Renal pelvis (tissue), 12 donors: ENCODE data around the gene OR7A5. TPM values are rescaled to one million over a fixed set of nuclear protein-coding genes. Genes with fewer than 3 reads are reported as not detected.
A peak's percentile ranks its signal among the peaks of the same experiment; 100 is the strongest.
"Not testable (repeated sequence)": the region's sequence is repeated elsewhere in the genome, so short reads cannot be mapped to it uniquely, and the experiment has no call there.

Experiments used
- DNase-seq: peaks from one replicate; pipeline ENCODE4 v3.0.0-alpha.2; 2013
- long read RNA-seq, 16 experiments: transcript quantifications; one replicate each; lab custom pipeline, GENCODE V29; 2026
- polyA plus RNA-seq, 3 donors: library from polyadenylated mRNA; unstranded; fragments of 120-200 nt; gene quantifications; one replicate each; pipeline ENCODE4 v1.2.1, GENCODE V29; 2013; ENCODE audit not compliant: insufficient read length in 3 of 3

The OR7A5 gene
- not detected for polyA plus RNA-seq
- long read RNA-seq, donor 1, result 0 reads
- long read RNA-seq, donor 2, result 0 reads
- long read RNA-seq, donor 3, result 0 reads
- long read RNA-seq, donor 4, result 0 reads
- long read RNA-seq, donor 5, result 0 reads
- long read RNA-seq, donor 6, result 0 reads
- long read RNA-seq, donor 7, result 0 reads
- long read RNA-seq, donor 8, result 0 reads
- long read RNA-seq, donor 9, result 0 reads
- long read RNA-seq, donor 10, result 0 reads
- long read RNA-seq, donor 11, result 0 reads
- long read RNA-seq, donor 12, result 0 reads
- long read RNA-seq, donor 13, result 0 reads
- long read RNA-seq, donor 14, result 0 reads
- long read RNA-seq, donor 15, result 0 reads
- long read RNA-seq, donor 16, result 0 reads

DNA sequence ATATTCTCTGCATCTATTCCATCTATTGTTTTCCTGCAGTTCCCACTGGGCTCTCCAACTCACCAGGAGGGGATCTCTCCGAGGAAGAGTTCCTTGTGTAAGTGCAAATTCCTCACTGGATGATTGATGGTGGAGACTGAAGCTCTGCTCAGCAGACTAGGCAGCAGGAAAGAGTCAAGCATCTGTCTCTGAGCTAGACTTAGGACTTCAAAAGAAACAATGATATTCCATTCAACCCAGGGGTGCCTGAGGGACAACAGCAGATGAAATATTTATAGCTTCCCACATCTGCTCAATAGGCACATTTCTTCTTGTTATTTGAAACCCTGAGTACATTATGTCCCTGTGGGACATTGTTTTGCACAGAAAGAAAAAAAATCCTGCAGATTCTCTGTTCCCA is at the start of gene OR7A5, which contains the start of gene OR7C1:
Gene OR7A5, minus strand, starts transcription at position 175 of the 400 bp plus-strand sequence. CDS start 6,944 bp downstream, outside the sequence.
Gene OR7C1, minus strand, starts transcription at position 175 of the 400 bp plus-strand sequence. CDS start 35,049 bp downstream, outside the sequence.
- DNase-seq, result peak; percentile 55

DNA sequence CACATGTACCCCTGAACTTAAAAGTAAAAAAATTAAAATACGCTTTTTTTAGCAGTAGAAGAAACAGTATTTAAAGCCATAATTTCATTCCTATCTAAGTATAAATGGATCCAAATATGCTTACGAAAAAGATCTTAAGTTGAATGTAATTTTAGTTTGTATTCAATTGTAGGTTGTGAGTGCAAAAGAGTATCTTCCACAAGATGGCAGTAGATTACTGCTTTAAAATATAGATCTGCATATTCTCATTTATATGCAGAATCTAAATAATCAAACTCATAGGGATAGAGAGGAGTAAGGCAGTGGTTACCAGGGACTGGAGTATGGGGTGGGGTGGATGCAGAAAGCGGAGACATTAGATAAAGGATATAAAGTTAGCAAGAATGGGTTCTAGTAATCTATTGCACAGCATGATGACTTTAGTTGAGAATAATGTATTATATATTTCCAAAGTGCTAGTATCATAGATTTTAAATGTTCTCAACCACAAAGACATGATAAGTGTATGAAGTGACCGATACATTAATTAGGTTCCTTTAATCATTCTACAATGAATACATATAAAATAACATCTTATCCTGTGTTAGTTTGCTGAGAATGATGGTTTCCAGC is 36.7 kb upstream of the OR7A5 start:
- DNase-seq, result no peak

DNA sequence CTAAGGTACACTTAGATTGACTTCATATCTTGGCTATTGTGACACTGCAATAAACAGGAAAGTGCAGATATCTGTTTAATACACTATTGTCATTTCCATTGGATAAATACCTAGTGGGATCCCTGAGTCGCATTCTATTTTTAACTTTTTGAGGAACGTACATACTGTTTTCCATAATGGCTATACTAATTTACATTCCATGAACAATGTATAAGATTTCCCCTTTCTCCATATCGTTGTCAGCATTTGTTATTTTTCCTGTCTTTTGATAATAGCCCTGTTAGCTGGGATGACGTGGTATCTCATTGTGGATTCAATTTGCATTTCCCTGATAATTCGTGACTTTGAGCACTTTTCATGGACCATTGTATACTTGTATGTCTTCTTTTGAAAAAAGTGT is 33.5 kb upstream of the OR7A5 start:
- no peak for DNase-seq

DNA sequence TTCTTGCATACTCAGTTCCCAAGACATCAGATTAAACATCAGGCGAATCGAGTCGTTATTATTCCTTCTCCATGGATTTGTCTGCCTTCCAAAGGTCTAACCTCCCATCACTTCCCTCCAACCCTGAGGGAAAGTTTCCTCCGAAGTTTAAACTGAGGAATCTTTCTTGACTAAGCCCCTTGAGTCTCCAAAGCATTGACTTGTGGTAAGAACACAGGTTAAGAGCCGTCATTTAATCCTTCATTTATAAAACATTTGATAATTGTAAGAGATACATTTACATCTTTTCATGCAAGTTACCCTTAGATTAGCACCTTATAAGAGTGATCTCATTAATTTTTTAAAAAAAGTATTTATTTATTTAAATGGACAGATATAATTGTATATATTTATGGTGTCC is 13.8 kb upstream of the OR7A5 start, which contains the start of gene OR7A10:
Gene OR7A10, minus strand, starts transcription at position 101 of the 400 bp plus-strand sequence. CDS start 7,045 bp downstream, outside the sequence.
- no peak for DNase-seq

DNA sequence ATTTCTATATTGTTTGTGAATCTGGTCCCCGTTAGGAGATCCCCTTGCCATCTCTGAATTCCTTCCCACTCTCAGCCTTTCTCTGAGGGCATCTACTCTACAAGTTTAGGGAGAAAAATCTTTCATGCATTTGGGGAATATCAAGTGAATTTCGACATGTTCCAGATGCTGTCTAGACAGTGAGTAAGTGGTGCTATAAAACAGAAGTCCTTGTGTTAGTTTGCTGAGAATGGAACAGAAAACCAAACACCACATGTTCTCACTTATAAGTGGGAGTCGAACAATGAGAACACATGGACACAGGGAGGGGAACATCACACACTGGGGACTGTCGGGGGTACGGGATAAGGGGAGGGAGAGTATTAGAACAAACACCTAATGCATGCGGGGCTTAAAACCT is 8.6 kb upstream of the OR7A5 start:
- DNase-seq, result peak; percentile 45

DNA sequence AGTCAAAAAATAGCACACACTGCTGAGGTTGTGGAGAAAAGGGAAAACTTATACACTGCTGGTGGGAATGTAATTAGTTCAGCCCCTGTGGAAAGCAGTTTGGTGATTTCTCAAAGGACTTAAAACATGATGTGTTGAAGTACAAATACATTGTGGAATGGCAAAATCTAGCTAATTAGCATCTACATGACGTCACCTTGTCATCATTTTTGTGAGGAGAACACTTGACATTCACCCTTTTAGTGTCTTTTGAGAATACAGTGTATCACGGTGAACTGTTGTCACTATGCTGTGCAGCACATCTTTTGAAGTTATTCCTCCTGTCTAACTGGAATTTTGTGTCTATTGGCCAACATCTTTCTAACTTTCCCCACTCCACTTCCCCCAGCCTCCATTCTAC is 8.2 kb upstream of the OR7A5 start:
- DNase-seq, result no peak

DNA sequence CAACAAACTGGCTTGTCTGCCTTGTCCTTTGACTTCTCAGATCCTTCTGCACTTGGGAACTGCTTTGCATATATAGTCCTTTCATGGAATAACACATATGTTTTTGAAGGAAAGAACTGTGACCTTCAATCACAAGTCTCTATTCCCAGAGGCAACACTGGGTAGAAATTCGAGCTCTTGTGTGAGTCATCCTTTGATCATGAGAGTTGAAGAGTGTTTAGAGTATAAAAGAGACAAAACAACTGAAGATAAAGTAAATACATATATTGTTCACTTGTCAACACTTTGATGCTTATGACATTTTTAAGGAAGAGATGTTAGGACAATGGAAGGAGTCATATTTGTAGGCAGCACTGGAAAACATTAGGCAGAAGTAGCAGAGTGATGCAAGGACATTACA is 5.2 kb upstream of the OR7A5 start:
- no peak for DNase-seq

DNA sequence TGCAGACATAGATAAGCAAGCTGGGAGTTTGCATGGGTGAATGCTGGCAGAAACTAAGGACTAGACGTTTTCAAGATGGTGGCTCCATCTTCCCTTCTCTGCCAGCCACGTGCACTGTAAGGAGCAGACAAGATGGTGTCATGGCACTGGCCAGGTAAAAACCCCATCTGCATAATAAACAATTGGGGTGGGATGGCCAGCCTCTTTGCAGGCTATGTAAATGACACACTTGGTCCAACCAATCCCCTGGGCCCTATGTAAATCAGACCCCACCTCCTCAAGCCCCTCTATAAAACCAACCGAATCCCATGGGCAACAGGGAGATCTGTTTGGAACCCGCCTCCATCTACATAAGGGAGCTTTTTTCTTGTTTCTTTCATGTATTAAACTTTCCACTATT is 2.4 kb upstream of the OR7A5 start:
- DNase-seq, result no peak

DNA sequence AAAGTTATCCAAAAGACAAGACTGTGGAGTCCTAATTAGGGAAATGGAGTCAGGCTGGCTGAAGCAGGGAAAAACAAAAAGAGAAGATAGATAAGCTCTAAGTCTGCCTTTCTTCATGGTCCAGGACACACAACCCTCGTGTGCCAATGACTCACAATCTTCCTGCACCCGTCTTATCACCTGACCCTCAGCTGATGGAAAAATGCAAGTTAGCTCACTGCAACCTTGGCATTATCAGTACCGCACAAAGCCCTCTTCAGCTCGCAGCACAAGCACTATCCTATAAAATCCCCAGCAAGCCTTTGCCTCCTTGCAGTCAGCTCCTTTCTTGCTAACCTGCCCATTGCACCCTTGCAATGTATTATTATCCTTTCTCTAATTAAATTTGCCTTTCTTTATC is 4.3 kb downstream of the OR7A5 start:
- DNase-seq, result no peak

DNA sequence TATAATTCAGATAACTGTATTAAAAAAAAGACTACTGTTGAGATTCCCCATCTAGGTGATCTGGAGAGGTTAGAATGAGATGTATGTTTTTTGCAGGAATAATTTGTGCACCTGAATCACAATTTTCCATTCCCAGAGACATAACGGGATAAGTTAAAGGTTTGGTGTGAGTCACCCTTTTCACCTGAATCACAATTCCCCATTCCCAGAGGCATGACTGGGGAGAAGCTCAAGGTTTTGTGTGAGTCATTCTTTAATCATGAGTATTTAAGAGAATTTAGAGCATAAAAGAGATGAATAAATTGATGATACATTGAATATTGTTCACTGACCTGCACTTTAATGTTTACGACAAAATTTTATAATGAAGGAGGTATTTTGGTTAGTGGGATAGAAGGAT is 9.0 kb downstream of the OR7A5 start:
- DNase-seq, result no peak

DNA sequence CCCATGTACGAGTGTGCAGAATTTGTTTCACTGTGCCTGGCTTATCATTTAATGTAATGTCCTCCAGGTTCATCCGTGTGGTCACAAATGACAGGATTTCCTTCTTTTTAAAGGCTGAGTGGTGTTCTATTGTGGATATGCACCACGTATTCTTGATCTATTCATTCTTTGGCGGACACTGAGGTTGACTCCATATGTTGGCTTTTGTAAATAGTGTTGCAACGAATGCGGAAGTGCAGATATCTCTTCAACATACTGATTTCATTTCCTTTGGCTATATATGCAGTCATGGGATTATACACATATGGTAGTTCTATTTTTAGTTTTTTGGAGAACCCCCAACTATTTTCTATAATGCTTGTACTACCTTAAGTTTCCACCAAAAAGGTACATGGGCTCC is 13.0 kb downstream of the OR7A5 start:
- DNase-seq, result no peak

DNA sequence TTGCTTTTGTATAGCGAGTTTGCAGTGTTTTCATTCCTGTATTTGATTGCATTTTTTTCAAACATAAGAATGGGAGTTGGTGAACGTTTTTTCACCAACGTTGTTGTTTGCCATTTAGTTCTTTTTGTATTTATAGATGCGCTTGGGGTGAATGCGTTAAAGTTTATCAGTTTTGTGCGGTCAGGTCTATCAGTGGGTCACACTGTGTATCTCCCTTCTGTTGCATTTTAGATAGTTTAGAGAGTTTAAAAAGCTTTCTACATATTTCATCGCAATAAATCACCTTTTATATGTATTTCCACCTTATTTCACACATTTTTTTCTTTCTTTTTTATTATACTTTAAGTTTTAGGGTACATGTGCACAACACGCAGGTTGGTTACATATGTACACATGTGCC is 16.4 kb downstream of the OR7A5 start:
- no peak for DNase-seq

DNA sequence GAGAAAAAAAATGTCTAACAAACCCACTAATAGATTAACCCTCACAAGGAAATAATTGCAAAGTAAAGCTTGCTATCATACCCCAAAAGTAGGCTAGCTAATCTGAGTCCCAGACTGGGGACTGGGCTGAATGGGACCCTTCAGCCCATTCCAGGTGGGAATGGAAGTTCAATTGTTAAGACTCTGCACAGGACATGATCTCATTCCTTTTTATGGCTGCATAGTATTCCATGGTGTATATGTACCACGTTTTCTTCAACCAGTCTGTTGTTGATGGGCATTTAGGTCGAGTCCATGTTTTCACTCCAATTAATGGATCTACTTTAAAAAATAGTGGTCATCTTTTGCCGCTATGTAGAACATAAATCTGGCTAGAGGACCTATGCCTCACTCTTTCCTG is 17.9 kb downstream of the OR7A5 start:
- no peak for DNase-seq

DNA sequence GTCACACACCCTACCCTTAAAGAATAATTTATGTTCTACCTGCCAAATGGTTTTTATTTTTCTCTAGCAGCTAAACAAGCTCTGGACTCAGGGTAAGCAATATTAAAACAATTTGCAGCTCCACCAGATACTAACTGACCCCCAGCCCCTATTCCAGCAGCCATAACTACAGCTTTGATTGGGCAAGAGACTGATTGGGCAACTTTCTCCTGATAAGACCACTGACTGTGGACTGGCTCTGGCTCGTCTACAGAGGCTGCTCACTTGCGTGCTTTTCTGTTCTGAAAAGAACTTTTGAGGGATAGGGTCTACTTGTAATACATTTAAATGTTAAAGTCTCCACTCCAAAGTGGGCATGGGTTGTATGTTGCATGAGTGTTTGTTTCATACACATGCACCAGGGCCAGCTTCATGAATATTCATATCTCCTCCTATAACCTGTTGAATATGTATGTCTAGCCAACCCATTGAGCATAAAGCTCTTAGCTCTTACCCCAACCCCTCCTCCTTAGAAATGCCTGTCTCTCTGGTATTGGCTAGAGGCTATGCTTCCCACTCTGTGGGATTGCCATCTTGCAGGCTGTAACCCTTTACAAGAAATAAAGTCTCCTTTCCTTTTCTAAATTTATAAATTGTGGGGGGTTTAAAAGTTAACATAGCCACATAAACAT is 19.9 kb downstream of the OR7A5 start:
- no peak for DNase-seq

DNA sequence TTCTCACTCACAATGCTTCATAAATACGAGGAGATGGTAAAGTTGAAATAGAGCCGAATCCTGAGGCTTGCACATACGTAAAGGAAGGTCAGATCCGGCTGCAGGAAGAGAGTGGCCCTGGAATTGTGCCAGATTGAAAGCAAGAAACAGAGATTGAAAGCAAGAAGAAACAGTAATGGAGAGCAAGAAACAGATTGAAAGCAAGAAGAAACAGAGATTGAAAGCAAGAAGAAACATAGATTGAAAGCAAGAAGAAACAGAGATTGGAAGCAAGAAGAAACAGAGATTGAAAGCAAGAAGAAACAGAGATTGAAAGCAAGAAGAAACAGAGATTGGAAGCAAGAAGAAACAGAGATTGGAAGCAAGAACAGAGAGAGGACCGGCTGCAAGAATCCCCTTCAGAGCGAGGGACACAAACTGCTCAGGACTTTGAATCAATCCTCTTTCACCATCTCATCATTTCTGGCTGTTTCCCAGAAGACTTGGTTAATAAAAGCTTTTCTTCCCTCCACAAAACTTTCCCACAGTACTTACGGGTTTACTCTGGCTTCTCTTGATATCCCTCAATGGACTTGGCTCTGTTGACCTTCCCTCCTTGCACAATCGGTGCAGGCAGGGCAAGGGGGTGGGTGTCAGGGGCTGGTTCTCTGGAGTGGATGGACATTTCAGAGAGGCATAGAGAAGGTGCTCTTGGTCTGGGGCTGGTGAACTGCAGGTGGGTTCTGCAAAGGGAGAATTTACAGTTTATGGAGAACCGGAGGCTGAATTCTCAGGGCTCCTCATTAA is 25.5 kb downstream of the OR7A5 start:
- DNase-seq, result no peak

DNA sequence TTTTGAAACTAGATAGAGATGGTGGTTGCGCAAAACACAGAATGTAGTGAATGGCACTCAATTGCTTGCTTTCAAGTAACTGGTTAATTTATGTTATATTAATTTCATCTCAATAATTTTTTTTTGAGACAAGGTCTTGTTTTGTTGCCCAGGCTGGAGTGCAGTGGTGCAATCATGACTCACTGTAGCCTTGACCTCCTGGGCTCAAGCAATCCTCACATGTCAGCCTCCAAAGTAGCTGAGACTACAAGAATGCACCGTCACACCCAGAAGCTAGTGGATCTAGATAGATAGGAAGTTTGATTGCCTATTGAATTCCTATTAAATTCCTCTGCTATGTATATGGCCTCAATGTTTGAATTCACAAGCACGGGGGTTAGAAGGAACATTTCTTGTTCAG is 30.2 kb downstream of the OR7A5 start:
- DNase-seq, result no peak

DNA sequence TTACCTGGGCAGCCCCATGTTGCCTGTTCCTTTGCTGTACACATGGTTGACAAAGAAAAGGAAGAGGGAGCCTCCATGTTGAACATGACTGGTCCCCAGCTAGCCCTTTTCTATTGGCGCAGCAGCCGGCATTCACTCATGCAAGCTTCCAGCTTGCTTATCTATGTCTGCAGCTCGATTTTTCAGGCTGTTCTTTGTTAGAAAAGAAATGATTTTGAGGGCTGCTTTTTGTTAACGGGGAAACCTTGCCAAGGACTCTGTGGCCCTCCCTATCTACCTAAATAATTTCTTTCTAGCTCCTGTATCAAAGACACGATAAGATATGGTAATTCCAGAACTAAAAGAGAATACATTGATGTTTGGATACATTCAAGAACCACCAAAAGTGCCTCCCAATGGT is 36.2 kb downstream of the OR7A5 start:
- DNase-seq, result no peak

DNA sequence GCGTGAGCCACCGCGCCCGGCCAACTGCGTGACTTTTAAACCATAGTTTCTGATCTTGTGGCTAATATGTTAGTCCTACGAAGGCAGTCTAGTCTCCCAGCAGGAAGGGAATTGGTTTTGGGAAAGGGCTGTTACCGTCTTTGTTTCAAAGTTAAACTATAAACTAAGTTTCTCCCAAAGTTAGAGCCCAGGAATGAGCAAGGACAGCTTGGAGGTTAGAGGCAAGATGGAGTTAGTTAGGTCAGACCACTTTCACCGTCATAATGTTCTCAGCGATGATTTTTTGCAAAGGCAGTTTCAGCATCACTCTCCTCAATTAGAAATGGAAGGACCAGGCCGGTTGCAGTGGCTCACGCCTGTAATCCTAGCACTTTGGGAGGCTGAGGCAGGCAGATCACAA is 39.0 kb downstream of the OR7A5 start:
- DNase-seq, result no peak

DNA sequence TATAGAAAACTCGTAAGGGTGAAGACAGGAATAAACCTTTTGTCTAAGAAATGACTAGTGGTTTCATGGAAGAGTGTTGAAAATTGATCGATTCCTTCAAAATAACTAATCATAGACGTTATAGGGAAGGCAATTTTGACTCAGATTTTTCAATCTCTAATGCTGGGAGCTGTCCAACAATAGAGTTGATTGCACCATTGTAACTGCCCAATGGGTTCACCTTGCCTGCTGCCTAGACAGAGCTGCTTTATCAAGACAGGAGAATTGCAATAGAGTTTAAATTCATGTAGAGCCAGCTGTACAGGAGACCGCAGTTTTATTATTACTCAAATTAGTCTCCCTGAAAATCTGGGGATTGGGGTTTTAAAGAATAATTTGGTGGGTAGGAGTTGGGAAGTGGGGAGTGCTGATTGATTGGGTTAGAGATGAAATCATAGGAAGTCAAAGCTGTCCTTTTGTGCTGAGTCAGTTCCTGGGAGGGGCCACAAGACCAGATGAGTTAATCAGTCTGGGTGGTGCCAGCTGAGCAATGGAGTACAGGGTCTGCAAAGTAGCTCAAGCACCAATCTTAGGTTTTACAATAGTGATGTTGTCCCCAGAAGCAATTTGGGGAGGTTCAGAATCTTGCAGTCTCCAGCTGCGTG is 39.8 kb downstream of the OR7A5 start:
- DNase-seq, result no peak

DNA sequence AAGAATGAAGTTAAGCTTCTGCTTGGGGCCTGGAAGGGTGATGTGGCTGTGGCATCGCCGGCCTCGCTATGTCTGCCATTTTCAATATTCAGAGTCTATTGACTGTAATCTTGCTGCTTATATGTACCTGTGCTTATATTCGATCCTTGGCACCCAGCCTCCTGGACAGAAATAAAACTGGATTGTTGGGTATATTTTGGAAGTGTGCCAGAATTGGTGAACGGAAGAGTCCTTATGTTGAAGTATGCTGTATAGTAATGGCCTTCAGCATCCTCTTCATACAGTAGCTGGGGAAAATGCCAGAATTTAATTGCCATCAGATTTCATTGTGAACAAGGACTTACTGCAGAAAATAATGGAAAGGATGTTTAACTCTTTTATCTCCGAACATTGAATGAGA is 42.7 kb downstream of the OR7A5 start:
- DNase-seq, result not testable (repeated sequence)

DNA sequence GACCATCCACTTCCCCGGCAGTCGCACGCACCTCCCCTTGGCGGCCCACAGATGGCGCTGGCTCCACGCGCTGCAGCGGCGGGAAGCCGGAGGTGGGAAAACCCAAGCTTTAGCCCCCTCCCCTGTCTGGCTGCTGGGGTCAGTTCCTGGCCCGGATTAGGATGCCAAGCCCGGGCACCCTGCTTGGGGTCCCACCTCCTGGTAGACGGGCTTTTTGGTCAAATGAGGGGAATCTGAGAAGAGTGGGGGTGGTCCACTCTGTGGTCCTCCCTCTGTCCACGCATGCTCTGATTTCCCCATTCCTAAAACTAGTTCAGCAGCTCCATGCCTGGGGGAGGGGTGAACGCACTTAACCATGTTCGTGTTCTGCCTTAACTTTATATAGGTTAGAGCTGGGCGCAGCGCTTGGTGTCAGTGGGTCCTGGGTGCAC is 48.5 kb downstream of the OR7A5 start:
- no peak for DNase-seq
